Measurements from ENCODE around the gene ANGPTL2. TPM values are rescaled to one million over a fixed set of nuclear protein-coding genes. Genes with fewer than 3 reads are reported as not detected.

Gene ANGPTL2
- total RNA-seq, 1 experiment from 2014 or later: 0.08 TPM

- TF ChIP-seq, protein P1, sequence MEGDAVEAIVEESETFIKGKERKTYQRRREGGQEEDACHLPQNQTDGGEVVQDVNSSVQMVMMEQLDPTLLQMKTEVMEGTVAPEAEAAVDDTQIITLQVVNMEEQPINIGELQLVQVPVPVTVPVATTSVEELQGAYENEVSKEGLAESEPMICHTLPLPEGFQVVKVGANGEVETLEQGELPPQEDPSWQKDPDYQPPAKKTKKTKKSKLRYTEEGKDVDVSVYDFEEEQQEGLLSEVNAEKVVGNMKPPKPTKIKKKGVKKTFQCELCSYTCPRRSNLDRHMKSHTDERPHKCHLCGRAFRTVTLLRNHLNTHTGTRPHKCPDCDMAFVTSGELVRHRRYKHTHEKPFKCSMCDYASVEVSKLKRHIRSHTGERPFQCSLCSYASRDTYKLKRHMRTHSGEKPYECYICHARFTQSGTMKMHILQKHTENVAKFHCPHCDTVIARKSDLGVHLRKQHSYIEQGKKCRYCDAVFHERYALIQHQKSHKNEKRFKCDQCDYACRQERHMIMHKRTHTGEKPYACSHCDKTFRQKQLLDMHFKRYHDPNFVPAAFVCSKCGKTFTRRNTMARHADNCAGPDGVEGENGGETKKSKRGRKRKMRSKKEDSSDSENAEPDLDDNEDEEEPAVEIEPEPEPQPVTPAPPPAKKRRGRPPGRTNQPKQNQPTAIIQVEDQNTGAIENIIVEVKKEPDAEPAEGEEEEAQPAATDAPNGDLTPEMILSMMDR (IDR thresholded peaks at IDR 0.05): no peak
- TF ChIP-seq TCF7L2 (IDR thresholded peaks at IDR 0.05; ENCODE audit: low read depth, low read length): no peak
- ATAC-seq: no peak
- POLR2A ChIA-PET: no interaction called here
Measured at GRCh38 chr9:127106466-127106855, 16.0 kb downstream of the ANGPTL2 start.

GRCh38 chr9:127105805-127106465, 16.5 kb downstream of the ANGPTL2 start:
- POLR2A ChIA-PET: no interaction called here

More at GRCh38 chr9:127106466-127106855, 16.0 kb downstream of the ANGPTL2 start:
- Histone ChIP-seq H3K4me3 (ENCODE audit: low read depth in 2 of 2, low read length in 2 of 2) (no peak overlapping the region), H3K27me3 (ENCODE audit: control insufficient read depth, insufficient read depth, low read length) (no peaks in the 10 kb centered on the region), H3K4me1 (ENCODE audit: control insufficient read depth, insufficient read depth, low read length) (no peaks in the 10 kb centered on the region), H3K9me3 (ENCODE audit: control insufficient read depth, insufficient read depth, low read depth, low read length) (no peaks in the 10 kb centered on the region), H3K27ac (ENCODE audit: low read length) (no peak overlapping the region), H3K36me3 (ENCODE audit: control insufficient read depth, insufficient read depth, low read length) (no peaks in the 10 kb centered on the region)
- no peak for DNase-seq (ENCODE audit: low read depth, low spot score)
- no TSS peak for BruUV-seq (replicated peaks)
- in situ Hi-C loops (cut with HindIII; ENCODE audit: low pct_unique_long_range_greater_than_20kb, low sequenced_read_pairs): no loop called here
- intact Hi-C loops (cut with micrococcal nuclease; ENCODE audit: unreplicated experiment): no loop called here
- CTCF ChIA-PET: no interaction called here

More at GRCh38 chr9:127105805-127106465, 16.5 kb downstream of the ANGPTL2 start:
- CTCF ChIA-PET: no interaction called here
- intact Hi-C loops (cut with micrococcal nuclease; ENCODE audit: unreplicated experiment) (no loop called here), in situ Hi-C loops (cut with HindIII; ENCODE audit: low pct_unique_long_range_greater_than_20kb, low sequenced_read_pairs) (no loop called here)
- H3K4me3 ChIP-seq (ENCODE audit: low read depth in 2 of 2, low read length in 2 of 2): no peak overlapping the region
- no peaks in the 10 kb centered on the region for H3K4me1 ChIP-seq (ENCODE audit: control insufficient read depth, insufficient read depth, low read length)
- no peak overlapping the region for H3K27ac ChIP-seq (ENCODE audit: low read length)
- no peaks in the 10 kb centered on the region for H3K9me3 ChIP-seq (ENCODE audit: control insufficient read depth, insufficient read depth, low read depth, low read length)
- no peaks in the 10 kb centered on the region for H3K36me3 ChIP-seq (ENCODE audit: control insufficient read depth, insufficient read depth, low read length)
- TF ChIP-seq, protein P1 (IDR thresholded peaks at IDR 0.05): no peak
- TF ChIP-seq REST (IDR thresholded peaks at IDR 0.05; ENCODE audit: insufficient read depth in 1 of 2, low read depth in 2 of 2, low read length in 1 of 2) (no peak), POLR2AphosphoS5 (IDR thresholded peaks at IDR 0.05; ENCODE audit: low read depth, low read length) (no peak), TCF7L2 (IDR thresholded peaks at IDR 0.05; ENCODE audit: low read depth, low read length) (no peak), SIN3A (IDR thresholded peaks at IDR 0.05; ENCODE audit: borderline replicate concordance, insufficient read depth, low read depth, low read length) (no peak)
- ATAC-seq: no peak
- no peaks in the 10 kb centered on the region for H3K27me3 ChIP-seq (ENCODE audit: control insufficient read depth, insufficient read depth, low read length)
- no peak for DNase-seq (ENCODE audit: low read depth, low spot score)
- no TSS peak for BruUV-seq (replicated peaks)

Data from Panc1 (cell line).